GM13976 (cell line): ENCODE data around the gene CAV3.
"Not testable (repeated sequence)": the region's sequence is repeated elsewhere in the genome, so short reads cannot be mapped to it uniquely, and the experiment has no call there.

Source experiments
- DNase-seq: peaks from one replicate; pipeline ENCODE4 v3.0.0; 2012; ENCODE audit warnings: low spot score
- CTCF ChIP-seq: IDR thresholded peaks from 2 replicates; pipeline ENCODE4 v1.5.1; 2012; ENCODE audit warnings: borderline replicate concordance, mild to moderate bottlenecking; ENCODE audit not compliant: insufficient read depth; ENCODE audit errors: extremely low read depth, missing control alignments, control extremely low read depth
- in situ Hi-C: fragments of 300-500 bp; cut with MboI; formaldehyde crosslinking; loops from one replicate; pipeline ENCODE4 v1.12.0; 2022; ENCODE audit warnings: low sequenced_read_pairs, mixed read lengths, inconsistent platforms; ENCODE audit not compliant: unreplicated experiment

CAV3 gene

DNA sequence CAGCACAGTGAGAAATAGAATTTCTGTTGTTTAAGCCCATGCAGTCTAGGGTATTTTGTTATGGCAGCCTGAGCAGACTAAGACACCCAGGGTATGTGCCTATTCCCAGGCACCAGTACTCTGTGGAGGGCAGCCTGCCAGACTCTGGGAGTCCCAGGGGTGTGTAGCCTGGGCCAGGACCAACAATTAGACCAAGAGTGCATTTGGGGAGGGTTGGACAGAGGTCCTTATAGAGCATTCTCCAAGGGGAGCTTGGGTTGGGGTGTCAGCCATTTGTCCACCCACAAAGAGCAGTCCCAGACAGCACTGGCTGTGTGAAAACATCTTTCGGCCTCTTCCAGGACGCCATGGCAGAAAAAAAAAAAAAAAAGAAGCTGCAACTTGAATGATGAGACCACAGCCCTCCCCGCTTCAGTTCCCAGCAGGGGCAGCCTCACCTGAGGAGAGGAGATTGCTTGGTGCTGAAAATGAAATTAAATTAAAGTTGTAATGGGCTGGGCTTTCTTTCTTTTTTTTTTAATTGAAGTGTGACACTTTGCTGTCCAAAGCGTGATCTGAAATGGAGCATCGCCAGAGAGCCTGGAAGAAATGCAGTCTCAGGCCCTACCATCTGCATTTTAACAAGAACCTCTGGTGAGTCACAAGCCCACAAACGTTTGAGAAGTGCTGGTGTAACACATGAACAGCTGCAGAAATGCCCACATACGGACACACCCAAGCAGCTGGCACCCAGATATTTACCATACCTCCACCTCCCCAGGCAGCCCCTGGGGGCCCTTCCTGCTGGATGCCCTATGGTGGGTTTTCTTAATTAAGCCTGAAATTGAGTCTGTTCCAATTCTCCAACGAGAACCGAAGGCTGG, 21.3 kb upstream of the CAV3 start:
- in situ Hi-C loops = no loop called here
- peak; percentile 8 for DNase-seq
- TF ChIP-seq CTCF = no peak

DNA sequence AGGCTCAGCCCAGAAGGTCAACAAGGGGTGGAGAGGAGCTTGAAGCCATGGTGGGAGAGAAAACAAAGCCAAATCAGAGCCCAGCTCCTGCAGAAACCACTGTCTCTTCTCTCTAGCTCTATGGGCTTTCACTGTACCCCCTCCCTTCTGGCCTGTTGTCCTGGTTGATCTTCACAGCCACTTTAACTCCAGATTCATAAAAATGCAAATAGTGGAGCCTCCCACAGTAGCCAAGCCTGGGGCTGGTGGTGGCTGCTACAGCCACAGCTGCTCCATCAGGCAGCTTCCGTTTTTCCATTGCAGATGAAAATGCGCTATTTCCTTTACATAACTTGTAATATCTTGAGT, 20.7 kb upstream of the CAV3 start:
- in situ Hi-C loops = no loop called here
- DNase-seq = peak; percentile 5
- no peak for TF ChIP-seq CTCF

- in situ Hi-C loops = no loop called here
- DNase-seq = peak; percentile 62
- peak; percentile 16 for TF ChIP-seq CTCF
These were observed 19.5 kb upstream of the CAV3 start for GRCh38 chr3:8713901-8714759.

GRCh38 chr3:8715757-8716156, 17.8 kb upstream of the CAV3 start:
- in situ Hi-C loops, DNase-seq: not testable (repeated sequence)

DNA sequence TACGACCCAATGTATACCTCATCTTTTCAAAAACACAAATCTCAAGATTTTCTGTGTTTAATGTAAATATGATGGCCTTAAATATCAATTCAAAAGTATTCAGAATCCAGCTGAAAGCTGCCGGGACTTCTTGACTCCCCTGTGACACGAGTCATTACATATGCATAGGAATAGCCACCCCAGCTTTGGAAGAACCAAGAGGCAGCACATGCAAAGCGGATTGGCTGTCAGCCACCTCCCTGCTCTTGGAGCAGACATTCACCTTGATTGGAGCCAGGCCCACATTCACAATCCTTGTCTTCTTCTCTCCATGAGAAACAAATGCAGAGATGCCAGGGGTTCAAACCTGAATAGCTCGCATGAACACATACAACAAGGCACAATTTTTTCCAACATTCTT, 10.8 kb upstream of the CAV3 start:
- TF ChIP-seq CTCF = no peak
- in situ Hi-C loops = no loop called here
- DNase-seq = no peak

GRCh38 chr3:8723612-8724011, 10.0 kb upstream of the CAV3 start:
- TF ChIP-seq CTCF = no peak
- in situ Hi-C loops = no loop called here
- no peak for DNase-seq
